Measurements from ENCODE around the gene GNLY. TPM values are rescaled to one million over a fixed set of nuclear protein-coding genes. Genes with fewer than 3 reads are reported as not detected.

The GNLY gene
- total RNA-seq, 4 donors from 2014 or later: 1.0 to 5.5 (median 4.3) TPM

- ATAC-seq (ENCODE audit: low FRiP score) (no peak), DNase-seq (ENCODE audit: low spot score) (no peak)
- no peak for TF ChIP-seq CTCF (IDR thresholded peaks at IDR 0.05)
Measured at GRCh38 chr2:85718885-85719492, 24.8 kb downstream of the GNLY start.

DNA sequence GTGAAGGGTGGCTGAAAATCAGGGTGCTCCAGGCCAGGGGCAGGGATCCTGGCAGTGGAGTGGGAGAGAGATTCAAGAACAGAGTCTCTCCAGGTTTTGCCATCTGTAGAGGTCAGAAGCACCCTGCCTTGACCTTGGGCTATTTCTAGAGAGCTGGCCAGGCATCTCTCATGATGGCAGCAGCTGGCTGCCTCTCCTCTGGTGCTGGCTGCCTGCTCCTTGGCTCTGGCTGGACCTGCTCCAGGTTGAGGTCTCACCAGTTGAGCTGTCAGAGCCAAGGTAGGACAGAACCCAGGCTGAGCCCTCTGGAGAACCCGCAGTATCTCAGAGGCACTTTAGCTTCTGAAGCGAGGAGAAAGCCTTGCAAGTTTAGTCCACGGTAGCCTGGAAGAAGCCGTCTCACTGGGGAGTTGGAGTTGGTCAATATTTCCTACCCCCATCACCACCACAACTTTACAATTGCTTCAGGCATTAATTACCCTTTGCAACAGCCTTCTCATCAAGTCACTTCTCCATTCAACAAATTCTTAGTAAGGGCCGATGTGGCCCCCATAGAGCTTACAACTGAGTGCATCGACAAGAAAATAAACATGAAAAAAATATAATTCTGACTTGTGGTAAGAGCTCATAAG lies 25.6 kb downstream of the GNLY start:
- DNase-seq (ENCODE audit: low spot score): no peak
- ATAC-seq (ENCODE audit: low FRiP score): no peak
- no peak for TF ChIP-seq CTCF (IDR thresholded peaks at IDR 0.05)

DNA sequence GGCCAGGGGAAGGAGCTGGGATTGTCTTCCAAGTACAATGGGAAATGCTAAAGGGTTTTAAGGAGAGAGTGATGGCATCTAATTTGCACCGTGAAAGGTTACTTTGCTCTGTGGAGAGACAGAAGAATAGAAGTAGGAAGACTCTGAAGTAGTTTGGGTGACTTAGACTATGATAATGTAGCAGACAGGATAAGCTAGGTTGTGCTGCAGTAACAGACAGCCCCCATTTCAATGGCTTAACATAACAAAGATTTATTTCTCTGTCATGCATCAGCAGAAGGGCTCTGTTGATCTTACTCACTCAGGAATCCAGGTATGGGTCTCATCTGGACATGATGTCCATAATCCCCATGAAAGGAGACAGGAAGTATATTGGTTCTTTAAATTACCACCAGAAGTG lies 26.4 kb downstream of the GNLY start:
- DNase-seq (ENCODE audit: low spot score) (no peak), ATAC-seq (ENCODE audit: low FRiP score) (no peak)
- no peak for TF ChIP-seq CTCF (IDR thresholded peaks at IDR 0.05)

DNA sequence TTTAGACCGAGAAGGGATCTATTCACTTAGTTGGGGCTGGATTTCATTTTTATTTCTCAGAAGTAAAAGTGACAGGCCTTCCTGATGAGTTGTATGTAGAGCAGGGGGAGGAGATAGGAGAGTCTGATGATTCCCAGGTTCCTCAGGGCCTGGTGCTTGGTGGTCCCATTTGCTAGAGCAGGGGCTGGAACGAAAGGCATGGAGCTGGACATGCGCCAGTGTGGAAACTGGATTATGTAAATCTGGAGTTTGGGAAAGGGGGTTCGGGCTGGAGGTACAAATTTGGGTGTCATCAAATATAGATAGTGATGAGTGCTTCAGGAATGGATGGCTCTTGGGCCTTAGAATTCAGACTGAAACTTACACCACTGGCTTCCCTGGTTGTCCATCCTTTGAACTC lies 27.5 kb downstream of the GNLY start:
- TF ChIP-seq CTCF (IDR thresholded peaks at IDR 0.05): no peak
- no peak for DNase-seq (ENCODE audit: low spot score)
- no peak for ATAC-seq (ENCODE audit: low FRiP score)

- no peak for ATAC-seq (ENCODE audit: low FRiP score)
- no peak for TF ChIP-seq CTCF (IDR thresholded peaks at IDR 0.05)
Measured at GRCh38 chr2:85722519-85722918, 28.4 kb downstream of the GNLY start.

DNA sequence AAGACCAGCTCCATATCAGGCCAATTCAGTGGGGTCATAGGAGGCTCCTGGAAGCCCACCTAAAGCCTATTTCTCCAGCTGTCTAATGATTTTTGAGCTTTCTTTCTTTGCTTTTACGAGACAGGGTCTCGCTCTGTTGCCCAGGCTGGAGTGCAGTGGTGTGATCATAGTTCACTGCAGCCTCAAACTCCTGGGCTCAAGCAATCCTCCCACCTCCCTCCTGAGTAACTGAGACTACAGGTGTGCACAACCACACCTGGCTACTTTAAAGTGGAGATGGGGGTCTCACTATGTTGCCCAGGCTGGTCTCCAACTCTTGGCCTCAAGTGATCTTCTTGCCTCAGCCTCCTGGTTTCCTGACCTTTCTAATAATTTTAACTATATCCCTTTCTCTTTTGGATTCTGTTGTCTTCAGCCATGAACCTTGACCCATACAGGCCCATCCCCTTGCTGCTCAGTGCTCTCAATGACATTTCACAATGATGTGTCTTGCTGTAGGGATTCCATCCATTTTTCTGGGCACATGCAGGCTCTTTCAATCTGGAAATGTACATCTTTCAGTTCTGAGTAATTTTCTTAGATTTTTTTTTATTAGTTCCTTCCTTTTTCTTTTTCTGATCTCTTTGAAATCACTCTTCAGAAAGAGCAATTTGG lies 29.7 kb downstream of the GNLY start:
- no peak for TF ChIP-seq CTCF (IDR thresholded peaks at IDR 0.05)

More at GRCh38 chr2:85722519-85722918, 28.4 kb downstream of the GNLY start:
- DNase-seq (ENCODE audit: low spot score): no peak

More for the DNA sequence above, 29.7 kb downstream of the GNLY start:
- ATAC-seq (ENCODE audit: low FRiP score): no peak
- DNase-seq (ENCODE audit: low spot score): no peak
